Raji (cell line): Measurements from ENCODE around the gene SPIN1.

ENCODE experiments used
- POLR2A ChIP-seq: IDR thresholded peaks from 2 replicates; pipeline ENCODE4 v1.6.1; 2011; ENCODE audit warnings: low read depth, low read length, control low read depth; ENCODE audit not compliant: insufficient read depth

The SPIN1 gene

GRCh38 chr9:88451160-88451559 lies 62.9 kb downstream of the SPIN1 start:
- TF ChIP-seq POLR2A: no peak

DNA sequence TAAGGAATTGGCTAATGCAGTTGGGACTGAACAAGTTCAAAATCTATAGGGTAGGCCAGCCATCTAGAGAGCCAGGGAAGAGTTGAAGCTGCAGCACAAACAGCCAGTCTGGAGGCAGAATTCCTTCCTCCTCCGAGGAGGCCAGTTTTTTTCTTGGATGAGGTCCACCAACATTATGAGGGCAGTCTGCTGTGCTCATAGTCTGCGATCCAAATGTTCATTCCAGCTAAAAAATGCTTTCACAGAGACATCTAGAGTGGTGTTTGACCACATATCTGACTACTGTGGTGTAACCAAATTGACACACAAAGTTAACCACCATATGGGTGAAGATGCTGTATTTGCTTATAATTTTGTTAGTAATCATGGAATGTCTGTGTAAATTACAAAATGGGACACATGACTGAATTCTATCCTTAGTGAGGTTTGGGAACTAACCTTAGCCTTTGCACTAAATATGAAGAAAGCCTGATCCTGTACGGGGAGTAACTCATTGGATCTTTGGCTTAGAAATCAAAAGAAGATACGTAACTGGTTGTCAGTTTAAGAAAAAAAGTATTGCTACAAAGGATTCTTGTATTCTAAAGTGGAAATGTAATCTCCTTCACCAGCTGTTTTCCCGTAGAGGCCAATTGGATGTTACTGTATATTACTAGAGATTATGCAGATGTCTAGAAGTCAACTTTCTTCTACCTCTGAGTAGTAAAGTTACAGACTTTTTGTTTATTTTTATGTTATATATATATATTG lies 70.6 kb downstream of the SPIN1 start:
- TF ChIP-seq POLR2A: no peak

DNA sequence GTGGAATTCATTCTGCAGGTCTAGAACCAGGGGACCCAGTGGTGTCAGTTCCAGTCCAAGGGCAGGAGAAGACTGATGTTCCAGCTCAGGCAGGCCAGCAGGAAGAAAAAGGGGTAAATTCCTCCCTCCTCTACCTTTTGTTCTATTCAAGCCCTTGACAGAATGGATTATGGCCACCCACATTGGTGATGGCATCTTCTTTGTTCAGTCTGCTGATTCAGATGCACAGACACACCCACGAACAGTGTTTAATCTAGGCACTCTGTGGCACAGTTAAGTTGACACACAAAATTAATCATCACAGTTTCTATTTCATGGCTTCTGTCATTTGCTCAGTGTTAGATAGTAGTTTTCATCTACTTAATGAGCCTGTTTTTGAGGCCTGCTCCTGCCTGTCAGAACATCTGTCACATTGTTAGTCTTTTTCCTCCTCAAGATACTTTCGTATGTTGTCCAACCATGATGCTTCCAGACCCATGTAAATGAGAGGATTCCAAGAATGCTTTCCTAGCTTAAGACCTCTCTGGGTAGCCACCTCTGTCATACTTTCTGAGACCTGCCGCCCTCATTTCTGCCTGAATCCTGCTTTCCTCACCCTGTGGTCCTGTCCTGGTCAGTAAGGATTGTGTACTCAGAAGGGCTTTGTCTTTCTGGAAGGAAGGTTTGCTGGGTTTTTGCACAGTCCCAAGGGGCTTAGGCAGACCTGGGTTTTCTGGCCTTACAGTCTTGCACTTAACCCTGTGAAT lies 72.5 kb downstream of the SPIN1 start:
- no peak for TF ChIP-seq POLR2A

DNA sequence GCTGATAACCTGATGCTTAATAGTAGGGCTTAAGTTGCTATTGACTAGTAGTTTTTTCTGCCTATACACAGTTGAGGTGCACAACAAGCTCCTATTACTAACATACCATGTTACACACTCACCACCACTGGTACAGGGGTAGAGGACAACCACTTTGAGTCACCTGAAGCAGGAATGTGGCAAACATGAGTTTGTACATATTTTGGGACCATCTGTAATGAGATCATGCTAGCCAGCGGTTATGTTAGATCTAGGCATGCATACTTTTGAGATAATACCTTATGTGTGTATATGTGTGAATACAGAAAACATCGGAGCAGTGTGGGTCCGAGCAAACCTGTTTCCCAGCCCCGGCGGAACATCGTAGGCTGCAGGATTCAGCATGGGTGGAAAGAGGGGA lies 73.9 kb downstream of the SPIN1 start:
- TF ChIP-seq POLR2A: no peak

DNA sequence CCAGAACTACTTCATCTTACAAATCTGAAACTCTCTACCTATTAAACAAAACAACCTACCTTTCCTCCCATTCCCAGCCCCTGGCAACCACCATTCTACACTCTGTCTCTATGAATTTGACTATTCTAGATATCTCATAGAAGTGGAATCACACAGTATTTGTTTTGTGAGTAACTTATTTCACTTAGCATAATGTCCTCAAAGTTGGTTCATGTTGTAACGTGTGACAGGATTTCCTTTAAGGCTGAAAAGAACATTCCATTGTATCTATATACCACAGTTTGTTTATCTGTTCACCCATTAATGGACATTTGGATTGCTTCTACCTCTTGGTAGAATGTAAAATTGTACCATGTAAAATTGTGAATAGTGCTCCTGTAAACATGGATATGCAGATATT lies 76.6 kb downstream of the SPIN1 start:
- no peak for TF ChIP-seq POLR2A

DNA sequence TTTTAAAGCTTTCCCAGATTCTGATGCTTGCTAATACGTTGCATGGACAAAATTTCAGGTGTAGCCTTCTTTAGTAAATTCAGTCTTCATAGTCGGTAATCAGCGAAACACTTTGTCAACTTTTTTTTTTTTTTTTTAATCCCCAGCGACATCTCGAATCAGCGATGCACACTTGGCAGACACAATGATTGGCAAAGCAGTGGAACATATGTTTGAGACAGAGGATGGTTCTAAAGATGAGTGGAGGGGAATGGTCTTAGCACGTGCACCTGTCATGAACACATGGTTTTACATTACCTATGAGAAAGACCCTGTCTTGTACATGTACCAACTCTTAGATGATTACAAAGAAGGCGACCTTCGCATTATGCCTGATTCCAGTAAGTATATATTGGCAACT lies 80.0 kb downstream of the SPIN1 start:
- TF ChIP-seq POLR2A: no peak

DNA sequence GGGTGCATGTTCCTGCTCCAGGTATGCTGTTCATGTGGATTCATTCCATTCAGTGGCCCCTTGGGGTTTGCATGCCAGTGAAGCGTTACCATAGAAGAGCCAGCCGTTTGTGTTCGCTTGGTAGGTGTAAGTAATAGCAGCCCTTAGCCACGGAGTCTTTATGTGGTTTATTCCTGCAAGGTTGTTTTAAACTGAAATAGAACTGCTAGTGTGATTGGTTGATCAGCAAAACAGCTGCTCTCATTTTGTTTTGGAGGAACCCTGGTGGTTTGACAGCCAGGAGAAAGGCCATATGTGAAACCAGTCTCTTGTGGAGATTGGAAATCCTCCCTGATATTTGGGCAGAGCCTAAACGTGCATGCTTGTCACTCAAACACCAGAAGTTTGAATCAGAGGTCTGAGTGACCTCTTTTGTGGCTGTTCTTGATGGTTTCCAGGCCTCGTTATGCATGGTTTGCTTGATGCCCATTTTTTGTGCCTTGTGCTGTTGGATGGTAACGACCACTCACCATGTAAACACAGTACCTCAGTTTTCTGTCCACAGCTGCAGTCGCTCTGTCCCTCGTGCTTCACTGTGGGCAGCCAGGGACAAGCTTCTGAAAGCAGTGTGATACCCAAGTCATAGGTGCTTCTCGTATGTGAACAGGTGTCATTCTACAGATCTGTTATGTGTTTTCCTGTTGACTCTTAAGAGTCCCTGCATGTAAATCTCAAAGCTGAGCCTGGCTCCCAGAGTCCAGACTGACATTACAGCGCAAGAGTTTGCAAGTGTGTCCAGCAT lies 88.4 kb downstream of the SPIN1 start:
- no peak for TF ChIP-seq POLR2A

DNA sequence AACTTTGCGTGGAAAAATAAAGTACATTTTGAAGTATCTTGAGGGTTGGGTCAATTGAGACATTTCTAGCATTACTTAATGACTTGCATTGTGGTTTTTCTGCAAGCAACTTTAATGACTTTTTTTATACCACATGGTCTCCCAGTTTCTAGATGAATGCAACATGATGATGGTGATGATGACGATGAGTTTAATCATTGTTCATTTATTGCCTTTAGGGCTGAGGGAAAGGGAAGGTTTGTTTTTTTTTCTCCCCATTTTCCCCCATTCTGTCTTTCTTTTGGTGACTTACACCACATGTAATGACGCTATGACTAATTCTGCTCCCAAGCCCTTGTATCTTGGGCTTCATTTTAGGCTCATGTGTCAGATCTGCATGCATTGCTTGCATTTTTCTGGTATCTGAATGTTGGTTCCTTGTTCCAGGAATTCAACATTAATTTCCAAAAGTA lies 89.1 kb downstream of the SPIN1 start:
- no peak for TF ChIP-seq POLR2A

- no peak for TF ChIP-seq POLR2A
Observed at GRCh38 chr9:88478246-88478645, 90.0 kb downstream of the SPIN1 start.

DNA sequence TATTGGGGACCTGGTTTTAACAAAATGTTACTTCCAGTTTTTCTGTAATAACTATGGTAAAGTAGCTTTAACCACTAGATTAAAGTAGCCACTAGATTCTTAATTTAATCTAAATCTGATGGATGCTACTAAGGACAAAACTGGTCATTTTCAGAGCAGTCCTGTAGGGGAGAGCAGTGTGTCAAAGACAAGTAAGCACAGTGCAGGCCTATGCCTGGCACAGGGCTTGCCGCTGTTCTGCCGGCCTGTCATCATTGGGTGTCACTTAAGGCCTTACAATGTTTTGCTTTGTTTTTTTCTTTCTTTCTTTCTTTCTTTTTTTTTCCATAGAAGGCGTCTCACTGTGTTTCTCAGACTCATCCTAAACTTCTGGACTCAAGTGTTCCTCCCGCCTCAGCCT lies 93.7 kb downstream of the SPIN1 start:
- no peak for TF ChIP-seq POLR2A

DNA sequence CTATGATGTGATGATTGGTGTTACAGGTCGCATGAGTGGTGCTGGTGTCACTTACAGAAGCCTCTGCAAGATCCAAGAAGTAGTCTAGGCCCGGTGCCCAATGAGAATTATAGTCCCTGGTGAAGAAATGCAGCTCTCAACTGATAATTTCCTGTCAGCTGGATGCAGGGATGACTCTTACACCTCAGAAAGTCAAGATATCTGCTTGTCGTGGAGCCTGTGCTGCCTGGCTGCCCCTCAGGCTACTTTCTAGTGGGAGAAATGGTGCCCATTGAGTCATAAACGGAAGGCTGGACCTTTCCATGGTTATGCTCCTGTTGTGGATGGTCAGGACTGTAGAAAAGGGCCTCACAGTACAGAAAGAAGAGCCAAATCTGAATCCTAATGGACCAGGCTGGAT lies 99.9 kb downstream of the SPIN1 start:
- TF ChIP-seq POLR2A: no peak

DNA sequence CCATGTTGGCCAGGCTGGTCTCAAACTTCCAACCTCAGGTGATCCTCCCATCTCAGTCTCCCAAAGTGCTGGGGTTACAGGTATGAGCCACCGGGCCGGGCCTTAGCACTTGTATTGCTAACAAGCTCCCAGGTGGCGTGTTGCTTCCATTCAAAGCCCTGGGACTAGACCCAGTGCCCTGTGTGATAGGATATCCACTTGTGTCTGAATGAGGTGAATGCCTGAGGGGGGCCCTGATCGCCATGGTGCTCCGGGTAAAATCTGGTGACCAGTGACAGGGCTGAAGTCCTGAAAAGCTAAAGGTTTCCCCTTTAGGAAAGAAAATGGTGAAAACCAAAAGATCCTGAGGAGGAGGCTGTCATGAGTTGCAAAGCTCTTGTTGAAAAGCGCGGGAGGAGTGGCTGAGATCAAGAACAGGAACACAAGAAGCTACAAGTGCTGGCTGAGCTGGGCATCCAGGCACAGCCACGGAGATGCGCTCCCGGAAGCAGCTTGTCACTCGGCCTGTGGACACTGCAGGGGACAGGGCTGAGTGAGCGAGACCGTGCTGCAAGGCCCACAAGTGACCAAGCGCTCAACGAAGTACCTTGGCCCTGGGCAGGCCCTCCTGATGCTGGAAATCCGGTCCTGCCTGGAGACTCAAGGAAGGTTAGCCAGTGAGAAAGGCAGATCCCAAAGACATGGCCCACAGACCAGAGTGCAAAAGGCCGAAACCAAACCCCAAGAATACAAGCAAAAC lies 106.9 kb downstream of the SPIN1 start:
- no peak for TF ChIP-seq POLR2A

DNA sequence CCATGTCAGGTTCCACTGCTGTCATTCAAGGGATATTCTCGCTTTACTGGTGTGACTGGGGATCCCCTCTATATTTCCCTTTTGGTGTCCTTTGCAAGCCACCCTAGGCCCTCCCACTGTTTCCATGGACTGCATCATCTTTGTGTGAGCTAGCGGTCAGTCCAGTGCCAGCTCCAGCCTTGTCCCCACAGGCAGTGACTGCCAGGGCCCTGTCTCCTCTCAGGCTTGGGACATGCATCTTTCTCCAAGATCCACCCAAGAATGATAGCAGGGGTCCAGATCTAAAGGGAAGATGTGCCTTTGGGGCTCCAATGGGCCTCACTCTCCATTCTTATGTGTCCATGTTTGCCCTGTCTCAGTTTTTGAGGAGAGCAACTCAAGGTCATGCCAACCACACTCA lies 109.0 kb downstream of the SPIN1 start:
- no peak for TF ChIP-seq POLR2A

DNA sequence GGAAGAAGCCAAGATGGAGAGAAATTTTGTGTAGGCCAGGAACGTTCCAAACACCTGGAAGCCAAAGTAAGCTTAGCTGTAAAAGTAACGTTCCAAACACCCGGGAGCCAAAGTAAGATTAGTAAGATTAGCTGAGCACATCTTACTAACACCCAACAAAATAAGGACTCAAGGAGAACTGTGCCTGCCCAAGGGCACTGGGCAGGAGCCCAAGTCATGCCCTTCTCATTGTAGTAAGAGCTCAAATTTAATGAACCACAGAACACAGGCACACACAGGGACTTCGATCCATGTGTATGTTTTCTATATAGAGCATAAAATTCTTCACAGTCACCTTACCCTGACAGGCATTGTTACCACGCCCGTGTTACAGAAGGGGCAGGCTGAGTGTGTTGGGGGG lies 110.6 kb downstream of the SPIN1 start:
- TF ChIP-seq POLR2A: no peak

- TF ChIP-seq POLR2A: no peak
Observed at GRCh38 chr9:88501086-88501485, 112.8 kb downstream of the SPIN1 start.
